CD4-positive, alpha-beta T cell treated with Interleukin-10 for 1 hour (primary cell): ENCODE measurements around the gene TOMT.

Experiments
- DNase-seq: peaks from one replicate; pipeline ENCODE4 v3.0.0-alpha.2; 2020

The TOMT gene, protein sequence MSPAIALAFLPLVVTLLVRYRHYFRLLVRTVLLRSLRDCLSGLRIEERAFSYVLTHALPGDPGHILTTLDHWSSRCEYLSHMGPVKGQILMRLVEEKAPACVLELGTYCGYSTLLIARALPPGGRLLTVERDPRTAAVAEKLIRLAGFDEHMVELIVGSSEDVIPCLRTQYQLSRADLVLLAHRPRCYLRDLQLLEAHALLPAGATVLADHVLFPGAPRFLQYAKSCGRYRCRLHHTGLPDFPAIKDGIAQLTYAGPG

DNA sequence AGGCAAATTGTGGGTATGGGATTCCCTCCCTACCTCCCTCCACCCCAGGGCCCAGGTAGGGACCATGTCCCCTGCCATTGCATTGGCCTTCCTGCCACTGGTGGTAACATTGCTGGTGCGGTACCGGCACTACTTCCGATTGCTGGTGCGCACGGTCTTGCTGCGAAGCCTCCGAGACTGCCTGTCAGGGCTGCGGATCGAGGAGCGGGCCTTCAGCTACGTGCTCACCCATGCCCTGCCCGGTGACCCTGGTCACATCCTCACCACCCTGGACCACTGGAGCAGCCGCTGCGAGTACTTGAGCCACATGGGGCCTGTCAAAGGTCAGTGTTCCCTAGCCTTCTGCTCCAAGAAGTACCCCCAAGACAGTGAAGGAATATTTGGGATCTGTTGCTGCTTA lies at the start of gene TOMT:
Gene TOMT, plus strand, starts transcription at position 37 of the 400 bp plus-strand sequence. Its CDS starts 28 bp downstream, at position 65.
- no peak for DNase-seq

DNA sequence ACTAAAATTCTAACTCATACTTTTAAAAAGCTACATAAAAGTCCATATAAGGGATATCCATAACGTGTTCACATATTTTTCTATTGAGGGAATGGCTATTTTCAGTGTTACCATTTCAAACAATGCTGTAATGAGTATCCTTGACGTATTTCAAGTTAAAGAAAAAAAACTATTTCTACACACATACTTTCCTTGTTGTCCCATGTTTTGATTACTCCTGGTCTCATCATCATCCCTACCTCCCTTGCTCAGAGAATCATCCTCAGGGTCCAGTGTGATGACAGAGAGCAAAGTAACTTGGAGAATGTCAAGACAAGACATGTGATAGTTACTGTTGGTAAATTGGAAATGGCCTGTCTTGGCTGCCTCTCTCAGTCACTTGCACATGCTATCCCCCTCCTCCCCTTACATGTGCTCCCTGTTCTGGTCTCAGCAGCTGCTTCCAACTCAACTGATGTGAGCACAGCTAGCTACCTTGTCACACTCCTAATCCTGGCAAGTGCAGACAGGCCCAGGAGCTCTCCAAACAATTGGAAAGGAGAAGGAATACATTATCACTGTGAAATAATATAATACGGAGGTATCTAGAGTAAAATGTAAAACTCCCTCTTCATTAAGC lies 47.2 kb upstream of the TOMT start:
- no peak for DNase-seq

DNA sequence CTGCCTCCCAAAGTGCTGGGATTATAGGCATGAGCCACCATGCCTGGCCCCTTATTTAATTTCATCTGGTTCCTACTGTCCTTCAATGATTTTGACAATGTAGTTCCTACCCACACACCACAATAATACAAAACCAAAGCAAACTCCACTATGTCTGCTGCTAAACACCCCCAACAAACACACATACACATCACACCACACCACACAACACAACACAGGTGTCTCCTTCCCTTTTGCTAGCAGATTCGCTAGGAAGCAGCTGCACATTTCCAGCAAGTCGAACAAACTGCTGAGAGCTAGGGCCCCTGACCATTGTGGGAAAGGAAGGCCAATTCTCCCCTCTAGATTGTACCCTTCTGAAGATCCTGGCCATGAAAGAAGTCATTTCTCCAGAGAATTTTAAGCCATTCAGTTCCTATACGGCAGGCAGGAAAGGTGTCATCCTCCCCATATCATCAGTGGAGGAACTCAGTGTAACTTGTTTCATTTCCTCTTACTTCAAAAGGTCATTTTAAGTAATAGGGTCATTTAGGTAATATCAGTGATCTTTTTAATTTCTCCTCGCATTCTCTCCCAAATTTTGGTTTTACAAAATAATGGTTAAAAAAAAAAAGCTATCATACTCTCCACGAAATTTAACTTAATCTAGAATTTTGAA lies 43.9 kb upstream of the TOMT start:
- no peak for DNase-seq

DNA sequence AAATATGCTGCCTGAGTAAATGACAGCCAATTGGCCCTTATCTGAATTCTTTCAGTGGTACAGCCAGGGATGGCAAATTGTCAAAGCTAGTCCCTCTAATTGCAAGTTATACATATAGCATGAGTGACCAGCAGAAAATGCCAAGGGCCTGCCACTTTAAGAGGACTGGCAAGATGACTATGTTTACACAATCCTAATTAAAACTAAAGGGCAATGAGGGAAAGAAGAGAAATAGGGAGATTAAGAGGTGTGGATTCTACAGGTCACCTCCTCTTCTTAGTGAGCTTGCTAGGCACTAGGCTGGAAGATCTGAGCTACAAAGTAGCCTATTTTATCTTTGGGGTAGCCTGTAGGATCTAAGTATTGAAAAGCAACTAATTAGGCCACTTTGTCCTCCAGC lies 38.9 kb upstream of the TOMT start:
- no peak for DNase-seq

DNA sequence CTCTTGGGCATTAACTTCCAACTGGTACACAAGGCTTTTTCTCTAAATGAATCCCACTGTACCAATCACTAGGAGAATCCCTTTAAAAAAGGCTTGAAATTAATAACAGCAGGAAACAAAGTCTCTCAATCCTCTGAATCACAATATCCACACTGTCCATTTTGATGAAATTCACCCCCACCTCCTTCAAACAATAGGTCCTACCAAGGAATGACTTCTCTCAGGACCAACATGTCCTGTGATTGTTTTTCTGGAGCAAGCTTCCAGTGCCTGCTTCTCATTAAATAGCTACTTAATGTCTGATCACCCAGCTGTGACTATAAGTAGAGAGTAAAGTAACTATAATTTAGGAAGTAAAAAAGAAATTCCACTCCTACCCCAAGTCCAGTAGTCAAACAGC lies 38.5 kb upstream of the TOMT start:
- DNase-seq: no peak

DNA sequence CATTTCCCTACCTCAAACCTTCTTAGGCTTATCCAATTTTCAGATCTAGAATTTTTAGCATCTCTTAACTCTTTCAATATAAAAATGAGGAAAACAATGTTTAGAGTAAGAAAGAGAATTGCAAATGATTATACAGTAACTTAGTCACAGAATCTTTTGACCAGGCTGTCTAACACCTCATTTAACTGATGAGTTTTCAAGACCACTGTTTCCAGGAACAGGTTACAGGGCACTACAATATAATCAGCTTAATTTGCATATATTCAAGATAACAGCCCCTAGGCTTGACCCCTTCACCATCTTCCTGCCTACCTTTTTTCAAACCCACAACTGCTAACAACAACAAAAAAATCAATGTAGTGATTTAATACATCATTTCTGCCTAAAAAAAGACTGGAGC lies 38.0 kb upstream of the TOMT start:
- no peak for DNase-seq

DNA sequence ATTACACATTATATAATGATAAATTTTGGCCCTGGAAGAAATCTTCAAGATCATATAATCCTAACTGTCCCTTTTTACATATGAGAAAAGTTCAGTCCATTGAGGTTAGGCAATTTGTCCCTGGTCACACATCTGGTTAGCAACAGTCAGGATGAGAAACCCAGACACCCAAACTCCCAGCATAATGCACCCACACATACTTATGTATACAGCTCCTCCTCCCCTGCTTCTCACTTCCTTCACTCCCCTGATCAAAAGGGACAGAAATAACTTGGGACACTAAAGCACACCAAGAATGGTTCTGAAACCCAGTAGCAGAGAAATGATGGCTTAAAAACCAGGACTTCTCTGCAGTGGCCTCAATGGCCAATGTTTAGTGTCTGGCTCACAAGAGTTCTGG lies 36.5 kb upstream of the TOMT start:
- no peak for DNase-seq

DNA sequence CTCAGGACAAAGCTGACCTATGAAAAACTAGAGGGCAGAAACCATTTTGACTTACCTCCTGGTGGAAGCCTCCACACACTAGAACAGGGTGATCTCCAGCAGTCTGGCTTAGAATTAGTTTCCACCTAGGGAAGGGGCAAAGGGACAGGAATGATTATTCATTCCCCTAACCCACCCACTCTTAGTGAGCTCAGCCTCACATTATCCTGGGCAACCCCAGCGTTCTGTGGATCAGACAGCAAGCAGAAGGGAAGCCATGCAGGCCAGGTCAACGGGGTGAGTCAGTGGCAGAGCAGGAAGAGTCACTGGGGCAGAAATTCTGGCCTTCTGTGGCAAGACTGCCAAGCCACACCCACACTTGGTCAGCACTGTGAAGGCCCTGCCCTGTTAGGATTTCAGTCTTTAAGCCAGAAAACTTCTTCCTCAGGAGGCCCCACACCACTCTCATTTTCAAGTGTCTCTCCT lies 35.9 kb upstream of the TOMT start:
- DNase-seq: peak; percentile 18

DNA sequence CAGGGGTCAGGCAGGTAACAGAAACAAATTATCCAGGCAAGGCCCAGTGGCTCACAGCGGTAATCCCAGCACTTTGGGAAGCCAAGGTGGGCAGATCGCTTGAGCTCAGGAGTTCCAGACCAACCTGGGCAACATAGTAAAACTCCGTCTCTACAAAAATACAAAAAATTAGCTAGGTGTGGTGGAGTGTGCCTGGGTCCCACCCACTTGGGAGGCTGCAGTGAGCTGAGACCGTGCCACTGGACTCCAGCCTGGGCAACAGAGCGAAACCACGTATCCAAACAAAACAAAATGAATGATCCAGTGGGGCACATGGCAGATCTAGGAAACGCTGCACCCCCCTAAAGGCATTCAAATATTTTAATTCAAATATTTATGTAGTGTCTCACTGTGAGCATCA lies 35.2 kb upstream of the TOMT start:
- DNase-seq: no peak

DNA sequence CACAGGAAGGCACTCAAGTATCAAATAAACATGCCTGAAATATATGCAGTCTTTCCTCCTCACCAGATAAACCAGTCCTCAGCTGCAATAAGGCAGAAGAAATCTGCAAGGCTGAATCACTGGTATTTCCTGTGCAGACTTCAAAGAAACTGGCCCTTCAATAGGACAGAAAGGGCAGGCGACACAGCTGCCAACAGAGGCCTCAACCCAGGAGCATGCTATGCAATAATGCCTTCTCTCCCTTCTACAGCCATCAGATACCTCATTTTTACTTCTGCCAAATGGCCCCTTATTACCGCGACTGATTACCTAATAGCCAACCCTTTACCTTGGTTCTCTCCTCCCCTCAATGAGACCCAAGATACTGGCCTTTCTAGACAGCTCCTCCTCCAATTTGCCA lies 33.4 kb upstream of the TOMT start:
- DNase-seq: no peak

DNA sequence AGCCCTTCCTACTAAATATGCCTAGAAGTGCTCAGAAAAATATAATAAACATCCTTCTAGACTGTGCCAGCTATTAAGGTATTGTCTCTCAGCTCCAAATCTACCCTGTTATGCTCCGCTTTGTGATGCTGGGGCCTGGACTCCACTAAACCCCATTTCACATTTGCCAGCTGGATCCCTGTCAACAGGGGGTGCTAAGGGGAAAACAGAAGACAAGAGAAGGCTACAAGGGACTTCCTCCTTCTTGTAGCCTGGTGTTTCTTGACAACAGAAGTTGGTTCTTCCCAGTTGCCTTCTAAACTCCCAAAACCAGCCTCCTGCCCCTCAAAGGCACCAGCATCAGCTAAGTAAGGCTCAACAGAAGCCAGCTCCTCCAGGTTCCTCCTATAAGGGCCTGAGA lies 30.6 kb upstream of the TOMT start:
- peak; percentile 17 for DNase-seq

DNA sequence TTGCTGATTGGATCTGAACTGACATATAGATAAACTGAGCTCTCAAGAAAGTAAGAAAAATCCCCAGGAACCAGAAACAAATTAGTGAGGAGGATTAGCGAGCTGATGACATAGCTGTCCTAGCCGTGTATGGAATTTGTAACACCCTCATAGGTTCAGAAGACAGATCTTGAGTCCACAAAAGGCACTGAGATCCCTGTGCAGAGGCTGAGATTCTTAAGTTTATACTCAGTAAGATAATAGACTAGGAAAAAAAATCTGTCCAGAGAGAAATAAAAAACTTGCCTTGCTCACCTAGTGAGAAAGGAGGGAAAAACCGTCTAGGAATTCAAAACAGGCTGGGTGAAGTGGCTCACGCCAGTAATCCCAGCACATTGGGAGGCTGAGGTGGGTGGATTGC lies 30.0 kb upstream of the TOMT start:
- no peak for DNase-seq

DNA sequence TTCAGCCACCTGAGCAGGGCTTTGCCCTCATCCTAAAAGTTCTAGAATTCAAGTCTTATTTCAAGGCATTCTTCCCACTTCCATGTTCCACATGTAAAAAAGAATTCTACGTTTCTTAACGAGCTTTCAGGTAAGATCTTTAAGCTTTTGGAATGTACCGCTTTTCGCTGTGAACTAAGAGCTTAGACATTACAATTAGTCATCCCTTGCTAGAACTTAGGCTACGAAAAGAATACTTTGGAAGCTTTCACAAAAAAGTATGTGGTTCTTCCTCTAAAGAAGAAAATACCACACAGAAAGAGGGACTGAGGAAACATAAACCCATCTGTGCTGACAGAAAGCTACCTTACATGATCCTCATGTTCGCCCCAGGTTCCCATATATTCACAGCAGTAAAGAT lies 27.2 kb upstream of the TOMT start:
- DNase-seq: no peak

DNA sequence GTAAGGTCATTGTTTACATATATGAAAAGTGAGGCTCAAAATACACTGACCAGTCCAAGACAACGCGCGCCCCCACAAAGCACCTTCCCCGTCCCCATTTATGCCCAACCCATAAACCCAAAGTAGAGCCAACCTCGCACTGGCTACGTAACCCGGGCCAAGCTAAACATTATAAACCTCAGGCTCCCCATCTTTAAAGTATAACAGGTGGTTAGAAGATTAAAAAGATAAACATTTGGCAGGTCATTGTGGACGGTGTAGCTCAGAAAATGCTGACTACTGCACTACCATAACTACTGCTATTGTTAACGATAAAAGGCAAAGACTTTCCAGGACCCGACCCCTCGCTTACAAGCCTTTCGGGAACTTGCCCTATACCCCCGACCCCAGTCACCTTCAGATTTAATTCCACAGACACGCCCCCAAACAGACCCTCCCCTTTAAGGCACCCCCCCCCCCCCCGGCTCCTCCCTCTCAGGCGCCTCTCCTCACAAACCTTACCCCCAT lies 25.9 kb upstream of the TOMT start:
- peak; percentile 54 for DNase-seq

DNA sequence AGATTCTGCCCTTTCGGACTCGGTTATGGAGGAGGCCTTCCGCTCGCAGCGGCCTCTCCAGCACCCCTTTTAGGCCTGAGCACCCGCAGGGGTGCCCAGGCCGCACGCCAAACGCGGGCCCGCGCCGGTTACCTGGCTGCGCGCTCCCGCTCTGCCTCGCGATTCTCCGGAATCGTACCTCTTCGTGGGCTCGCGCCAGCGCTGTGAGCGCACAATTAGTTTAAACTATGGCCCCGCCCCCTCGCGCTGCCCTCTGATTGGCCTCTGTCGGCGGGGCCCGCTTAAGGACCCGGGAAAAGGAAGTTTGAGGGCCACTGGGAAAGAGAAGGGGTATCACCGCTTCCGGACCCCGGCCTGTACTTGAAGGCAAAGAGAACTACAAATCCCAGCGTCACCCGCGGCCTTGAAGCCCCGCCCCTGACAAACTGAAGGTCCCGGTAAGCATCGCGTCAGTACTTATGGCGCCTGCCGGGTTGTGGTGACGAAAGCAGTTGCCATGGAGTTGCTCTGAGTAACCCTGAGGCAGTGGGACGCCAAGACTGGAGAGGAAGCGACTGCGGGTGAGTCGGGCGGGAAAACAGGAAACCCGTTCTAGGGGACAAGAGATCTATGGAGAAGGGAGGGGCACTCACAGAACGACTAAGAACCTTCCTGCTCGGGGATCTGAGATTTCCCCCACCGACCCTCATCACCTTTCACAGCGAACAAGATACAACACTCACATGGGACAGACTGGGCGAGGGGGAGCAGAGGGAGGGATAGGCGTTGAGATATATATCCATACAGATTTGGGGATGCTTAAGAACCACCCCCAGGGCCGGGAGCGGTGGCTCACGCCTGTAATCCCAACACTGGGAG lies 25.2 kb upstream of the TOMT start, which contains the start of the genes LRRC51 and NUMA1:
Gene LRRC51, plus strand, starts transcription at position 525 of the 858 bp plus-strand sequence. CDS start 8,234 bp downstream, outside the sequence.
Gene NUMA1, minus strand, starts transcription at position 217 of the 858 bp plus-strand sequence. CDS start 44,599 bp downstream, outside the sequence.
- DNase-seq: peak; percentile 100

DNA sequence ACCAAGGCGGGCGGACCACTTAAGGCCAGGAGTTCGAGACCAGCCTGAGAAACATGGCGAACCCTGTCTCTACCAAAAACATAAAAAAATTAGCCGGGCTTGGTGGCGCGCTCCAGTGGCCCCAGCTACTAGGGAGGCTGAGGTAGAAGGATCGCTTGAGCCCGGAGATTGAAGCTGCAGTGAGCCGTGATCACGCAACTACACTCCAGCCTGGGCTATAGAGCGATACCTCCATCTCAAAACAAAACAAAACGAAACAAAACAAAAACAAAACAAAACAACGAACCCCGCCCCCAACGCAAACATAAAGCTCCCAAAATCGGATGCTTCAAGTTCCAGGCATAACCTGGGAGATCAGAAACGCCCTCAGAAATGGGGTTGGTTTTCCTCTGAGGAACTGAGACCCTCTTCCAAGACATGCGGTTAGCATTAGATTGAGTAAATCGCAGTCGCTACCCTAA lies 24.5 kb upstream of the TOMT start:
- DNase-seq: no peak

DNA sequence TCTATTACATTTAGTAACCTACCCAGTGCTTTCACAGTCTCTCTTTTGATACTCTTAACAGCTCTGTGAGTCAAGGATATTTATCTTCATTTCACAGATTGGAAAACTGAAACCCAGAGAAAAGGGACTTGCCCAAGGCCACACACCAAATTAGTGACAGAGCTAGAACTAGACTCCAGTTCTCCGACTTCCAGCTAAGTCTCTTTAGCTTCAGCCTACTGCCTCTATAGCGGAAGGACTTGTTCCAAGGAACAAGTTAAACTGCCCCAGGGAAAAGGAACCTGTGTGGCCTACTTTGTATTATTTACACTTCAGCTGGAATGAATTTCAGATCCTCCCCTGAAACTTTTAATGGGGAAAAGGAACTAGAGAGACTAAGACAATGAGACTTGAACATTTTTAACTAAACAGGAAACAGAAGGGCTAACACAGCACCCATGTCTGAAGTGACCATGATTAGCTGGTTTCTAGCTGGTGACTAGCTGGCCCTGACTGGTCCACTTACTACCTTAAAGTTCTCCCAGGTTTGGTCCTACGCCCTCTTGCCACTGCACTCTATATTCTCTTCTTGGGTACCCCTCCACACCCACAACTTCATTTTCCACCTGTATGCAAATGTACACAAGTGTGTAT lies 23.8 kb upstream of the TOMT start:
- DNase-seq: no peak

DNA sequence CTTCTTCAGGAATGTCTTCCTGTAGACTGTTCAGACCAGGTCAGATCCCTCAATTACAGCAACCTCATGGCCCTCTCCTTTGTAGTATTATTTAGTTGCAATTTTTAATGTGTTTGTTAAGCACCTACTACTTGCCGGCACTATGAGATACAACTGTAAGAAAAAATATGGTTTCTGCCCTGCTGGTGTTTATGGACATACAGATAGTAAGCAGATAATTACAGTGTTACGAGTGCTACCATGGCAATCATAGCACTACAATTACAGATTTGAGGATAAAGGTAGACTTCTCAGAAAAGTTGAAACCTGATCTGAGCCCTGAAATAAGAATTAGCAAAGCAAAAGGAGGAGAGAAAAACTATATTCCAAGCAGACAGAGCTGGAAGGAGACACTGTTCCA lies 22.3 kb upstream of the TOMT start:
- DNase-seq: no peak

DNA sequence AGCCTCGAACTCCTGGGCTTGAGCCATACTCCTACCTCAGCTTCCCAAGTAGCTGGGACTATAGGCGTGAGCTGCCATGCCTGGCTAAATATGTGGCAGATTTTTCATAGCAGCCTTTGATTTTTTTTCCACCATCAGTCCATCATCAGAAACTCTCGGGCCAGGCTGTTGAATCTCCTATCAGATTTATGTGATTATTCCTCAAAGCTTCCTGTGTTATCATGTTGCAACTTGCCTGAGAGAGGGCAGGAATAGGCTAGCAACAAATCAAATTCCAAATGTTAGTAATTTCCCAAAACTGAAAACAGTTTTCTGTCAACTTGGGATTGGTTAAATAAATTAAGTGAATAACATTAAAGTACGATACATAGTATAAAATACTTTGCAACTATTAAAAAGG lies 21.6 kb upstream of the TOMT start:
- no peak for DNase-seq

DNA sequence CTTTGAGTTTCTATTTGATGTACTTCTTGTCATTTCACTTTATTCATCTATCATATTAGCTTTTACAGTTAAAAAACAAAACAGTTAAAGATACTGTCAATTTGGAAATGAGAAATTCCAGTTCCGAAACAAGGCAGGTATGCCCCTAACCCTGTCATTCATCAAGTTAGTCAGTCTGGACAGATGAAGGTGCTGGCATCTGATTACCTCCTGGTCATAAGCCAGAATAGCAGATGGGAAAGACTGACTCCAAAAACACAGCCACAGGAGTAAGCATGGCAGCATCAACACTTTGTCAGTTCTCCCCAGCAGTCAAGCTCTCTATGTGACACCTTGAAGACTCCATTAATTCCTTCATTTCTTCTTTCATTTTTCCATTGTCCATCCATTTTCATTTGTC lies 20.8 kb upstream of the TOMT start:
- DNase-seq: no peak

DNA sequence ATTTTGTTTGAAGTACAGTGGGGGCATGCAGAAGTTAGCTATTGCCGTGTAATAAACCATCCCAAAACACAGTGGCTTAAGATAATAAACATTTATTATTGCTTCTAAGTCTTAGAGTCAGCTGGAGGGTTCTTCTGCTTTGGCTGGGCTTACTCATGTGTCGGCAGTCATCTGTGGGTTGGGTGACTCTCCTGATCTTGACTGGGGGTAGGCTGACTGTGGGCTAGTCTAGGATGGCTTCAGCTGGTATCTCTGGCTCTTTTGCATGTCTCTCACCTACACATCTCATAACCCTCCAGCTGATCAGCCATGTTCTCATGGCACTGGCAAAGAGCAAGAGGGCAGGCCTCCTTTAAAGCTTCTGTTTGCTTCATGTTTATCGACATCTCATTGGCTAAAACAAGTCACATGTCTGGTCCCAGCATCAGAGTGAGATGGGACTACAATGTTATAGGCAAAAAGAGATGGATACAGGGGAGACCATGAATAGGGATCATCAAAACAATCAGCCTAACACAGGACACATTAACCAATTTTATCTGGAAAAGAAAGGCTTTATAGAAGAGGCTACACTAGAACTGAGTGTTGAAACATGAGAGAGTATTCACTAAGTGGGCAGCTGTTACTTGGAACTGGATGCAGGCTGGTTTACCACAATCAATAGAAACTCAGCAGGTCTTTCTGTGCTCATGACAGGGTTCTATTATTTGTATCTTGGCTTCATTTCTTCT lies 19.9 kb upstream of the TOMT start:
- no peak for DNase-seq
